Astrocyte of the cerebellum (primary cell): ENCODE results near the gene PLAU.

Experiments
- DNase-seq: peaks from one replicate; pipeline ENCODE4 v3.0.0-alpha.2; 2011; ENCODE audit warnings: low read depth
- H3K4me3 ChIP-seq: 2 replicates; pipeline ENCODE4 v1.5.1; 2011; ENCODE audit warnings: mild to moderate bottlenecking, low read depth, low read length, moderate library complexity
- CTCF ChIP-seq: IDR thresholded peaks from 2 replicates; pipeline ENCODE4 v1.5.1; 2012; ENCODE audit warnings: low read length, low read depth, moderate library complexity, mild to moderate bottlenecking; ENCODE audit errors: missing control alignments
- in situ Hi-C: cut with HindIII; loops from 2 replicates; pipeline ENCODE4 v1.10.0; 2017; ENCODE audit warnings: low sequenced_read_pairs

The PLAU gene

DNA sequence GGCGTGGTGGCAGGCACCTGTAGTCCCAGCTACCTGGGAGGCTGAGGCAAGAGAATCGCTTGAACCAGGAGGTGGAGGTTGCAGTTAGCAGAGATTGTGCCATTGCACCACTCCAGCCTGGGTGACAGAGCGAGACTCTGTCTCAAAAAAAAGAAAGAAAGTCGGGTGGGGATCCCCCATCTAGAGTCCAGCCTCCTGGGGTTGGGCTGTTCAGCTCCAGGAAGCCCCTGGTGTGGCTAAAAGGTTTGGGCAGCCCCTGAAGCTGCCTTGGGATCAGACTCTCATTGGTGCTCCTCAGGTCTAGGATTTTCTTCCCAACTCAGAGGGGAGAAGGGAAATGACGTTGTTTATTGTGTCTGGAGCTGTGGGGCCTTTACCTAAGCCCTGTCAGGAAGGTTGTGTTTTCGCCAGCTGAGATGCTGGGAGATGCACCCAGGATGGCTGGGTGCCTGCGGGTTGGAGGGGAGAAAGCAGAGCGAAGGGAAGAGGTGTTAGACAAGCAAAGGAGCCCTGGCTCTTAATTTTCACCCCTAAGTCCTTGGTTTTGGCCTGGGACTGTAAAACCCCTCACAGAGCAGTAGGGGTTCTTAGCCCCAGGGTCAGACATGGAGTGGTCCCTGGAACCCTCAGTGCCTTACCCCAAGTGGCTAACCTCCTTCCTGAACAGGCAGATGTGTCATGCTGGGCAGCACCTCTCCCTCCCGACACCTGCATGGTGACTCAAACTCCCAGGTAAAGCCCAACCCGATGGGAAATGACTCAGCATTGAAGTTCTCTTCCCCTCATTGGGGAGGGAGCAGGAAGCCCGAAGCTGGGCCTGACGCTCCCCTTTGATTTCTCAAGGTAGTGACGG is 21.1 kb downstream of the PLAU start:
- TF ChIP-seq CTCF, result no peak
- no peak for DNase-seq
- H3K4me3 ChIP-seq, result no peak overlapping the region
- in situ Hi-C loops, result no loop called here

DNA sequence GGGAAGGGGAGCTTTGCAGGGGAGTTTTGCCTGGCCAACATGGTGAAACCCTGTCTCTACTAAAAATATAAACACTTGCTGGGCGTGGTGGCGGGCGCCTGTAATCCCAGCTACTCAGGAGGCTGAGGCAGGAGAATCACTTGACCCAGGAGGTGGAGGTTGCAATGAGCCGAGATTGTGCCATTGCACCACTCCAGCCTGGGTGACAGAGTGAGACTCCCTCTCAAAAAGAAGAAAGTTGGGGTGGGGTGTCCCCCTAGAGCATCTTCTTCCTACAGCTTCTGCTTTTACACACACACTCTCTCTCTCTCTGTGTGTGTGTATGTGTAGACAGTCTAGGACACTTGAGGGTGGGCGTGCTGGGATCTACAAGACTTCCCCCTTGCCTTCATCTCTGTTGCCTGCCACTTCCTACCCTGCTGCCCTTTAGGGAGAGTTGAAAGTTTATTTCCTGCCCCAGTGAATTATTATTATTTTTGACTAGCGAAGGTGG is 21.7 kb downstream of the PLAU start:
- H3K4me3 ChIP-seq, result no peak overlapping the region
- in situ Hi-C loops, result no loop called here
- TF ChIP-seq CTCF, result no peak
- DNase-seq, result no peak

- in situ Hi-C loops, result no loop called here
- no peak for TF ChIP-seq CTCF
- H3K4me3 ChIP-seq, result no peak overlapping the region
- DNase-seq, result no peak
Measured at GRCh38 chr10:73934074-73934473, 23.1 kb downstream of the PLAU start.

DNA sequence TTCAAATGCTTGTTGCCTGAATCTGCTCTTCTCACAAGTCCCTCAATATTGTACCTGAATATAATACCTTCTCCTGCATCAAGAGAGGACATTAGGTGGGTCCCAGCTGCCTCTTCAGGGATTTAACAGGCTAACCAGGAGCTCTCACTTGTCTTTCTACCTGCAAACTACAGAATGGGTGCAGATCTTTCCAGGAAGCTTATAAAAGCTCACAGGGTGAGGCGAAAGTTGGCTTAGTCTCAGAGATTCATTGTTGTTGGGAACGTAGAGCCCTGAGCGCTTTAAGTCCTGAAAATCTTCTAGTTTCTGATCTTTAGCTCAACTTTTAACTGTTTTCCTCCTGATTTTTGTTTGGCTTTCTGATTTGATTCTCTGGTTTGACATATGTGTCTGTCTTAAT is 25.0 kb downstream of the PLAU start:
- DNase-seq, result no peak
- no peak for TF ChIP-seq CTCF
- no peak overlapping the region for H3K4me3 ChIP-seq
- in situ Hi-C loops, result no loop called here

GRCh38 chr10:73937333-73938043 is 26.6 kb downstream of the PLAU start:
- DNase-seq, result no peak

More at GRCh38 chr10:73937333-73938043, 26.6 kb downstream of the PLAU start:
- in situ Hi-C loops, result no loop called here
- no peak overlapping the region for H3K4me3 ChIP-seq
- no peak for TF ChIP-seq CTCF
